HepG2 (cell line): ENCODE measurements around the gene ZMYND19. TPM values are rescaled to one million over a fixed set of nuclear protein-coding genes. Genes with fewer than 3 reads are reported as not detected.

Source experiments
- ATAC-seq: fragments of 200-7000 bp; cut with Tn5 transposase; 3 replicates; pipeline ENCODE4 v1.9.1; 2020; ENCODE audit warnings: mild to moderate bottlenecking, moderate library complexity
- BruUV-seq: library from RNA; stranded (reverse); fragments of 400-500 nt; replicated peaks from 2 replicates; lab custom pipeline; 2021; lab: Mats Ljungman, UMichigan
- CTCF ChIA-PET: fragments of 300-600 bp; formaldehyde crosslinking; extraction: SDS; loops from one replicate; lab custom pipeline; 2021; ENCODE audit warnings: low total read pairs, inconsistent platforms, low intra/inter-chr PET ratio; lab: Yijun Ruan, JAX
- POLR2A ChIA-PET: fragments of 350-600 bp; sonication (Branson Sonifier 250); formaldehyde crosslinking; loops from one replicate; lab custom pipeline; 2020; ENCODE audit warnings: antibody characterized with exemption, inconsistent platforms; lab: Yijun Ruan, JAX
- DNase-seq: peaks from one replicate; pipeline ENCODE4 v3.0.0-alpha.2; 2015; ENCODE audit warnings: low spot score
- FAIRE-seq: peaks from 3 replicates; lab custom pipeline; 2011; peaks lifted over from hg19 to GRCh38; lab: Jason Lieb, UNC
- H2AFZ ChIP-seq: one replicate; pipeline ENCODE4 v1.6.1; 2011; ENCODE audit warnings: low read length, inconsistent platforms
- H3K27ac ChIP-seq: fragments of 300-600 bp; 3 replicates; pipeline ENCODE4 v1.8.0; 2011; ENCODE audit warnings: mixed run types, mild to moderate bottlenecking, mixed read lengths, low read length, inconsistent platforms; ENCODE audit not compliant: insufficient read depth; ENCODE audit errors: extremely low read length
- H3K27me3 ChIP-seq, 2 experiments: fragments of 200-600 bp in 1 of 2; 2 replicates in 1 of 2; 3 replicates in 1 of 2; pipeline versions ENCODE4 v1.6.0 to v1.8.0; 2011; ENCODE audit warnings: low read length in 2 of 2, mild to moderate bottlenecking in 2 of 2, moderate library complexity in 2 of 2, inconsistent platforms in 1 of 2; ENCODE audit not compliant: insufficient read depth in 2 of 2, control insufficient read depth in 1 of 2
- H3K36me3 ChIP-seq, 2 experiments: fragments of 200-600 bp in 1 of 2; replicated peaks in 1 of 2; 2 replicates in 1 of 2; 3 replicates in 1 of 2; pipeline versions ENCODE4 v1.5.1 to v1.8.0; 2011; ENCODE audit warnings: low read length in 2 of 2, inconsistent platforms in 1 of 2; ENCODE audit not compliant: insufficient read depth in 2 of 2, control insufficient read depth in 1 of 2
- H3K4me1 ChIP-seq: 2 replicates; pipeline ENCODE4 v1.5.1; 2012; ENCODE audit warnings: low read length, inconsistent platforms; ENCODE audit not compliant: insufficient read depth
- H3K4me2 ChIP-seq: 2 replicates; pipeline ENCODE4 v1.6.0; 2011; ENCODE audit warnings: low read depth, low read length, inconsistent platforms
- H3K4me3 ChIP-seq, 3 experiments: fragments of 200-600 bp in 1 of 3; sonication (generic), shearing (Covaris generic) in 1 of 3; replicated peaks in 1 of 3; 2 replicates each; pipeline ENCODE4 v1.5.1; 2011 to 2016; ENCODE audit warnings: low read length in 3 of 3, inconsistent platforms in 2 of 3, low read depth in 2 of 3, mild to moderate bottlenecking in 2 of 3, control low read depth in 1 of 3, mixed read lengths in 1 of 3; ENCODE audit not compliant: insufficient read depth in 1 of 3
- H3K79me2 ChIP-seq: one replicate; pipeline ENCODE4 v1.6.1; 2011; ENCODE audit warnings: low read length, inconsistent platforms; ENCODE audit not compliant: insufficient read depth
- H3K9ac ChIP-seq: 2 replicates; pipeline ENCODE4 v1.6.0; 2011; ENCODE audit warnings: mild to moderate bottlenecking, low read depth, low read length, inconsistent platforms; ENCODE audit not compliant: insufficient read depth
- H3K9me3 ChIP-seq: 2 replicates; pipeline ENCODE4 v1.5.1; 2012; ENCODE audit warnings: mild to moderate bottlenecking, low read length
- H4K20me1 ChIP-seq: 2 replicates; pipeline ENCODE4 v1.6.0; 2011; ENCODE audit warnings: inconsistent platforms, mild to moderate bottlenecking, low read length, moderate library complexity; ENCODE audit not compliant: insufficient read depth
- AGO2 ChIP-seq: fragments of 200-400 bp; formaldehyde crosslinking; optimal IDR thresholded peaks from 2 replicates; pipeline ENCODE3; 2017; ENCODE audit warnings: mild to moderate bottlenecking, low read depth, low read length, moderate library complexity
- CTCF ChIP-seq: sonication (generic); formaldehyde crosslinking; IDR thresholded peaks from 2 replicates; pipeline ENCODE4 v1.5.0; 2020; ENCODE audit warnings: mild to moderate bottlenecking, missing genetic modification reagents, moderate library complexity
- HOXA9 ChIP-seq: sonication (generic); formaldehyde crosslinking; IDR thresholded peaks from 2 replicates; pipeline ENCODE4 v1.8.1; 2022; ENCODE audit warnings: missing genetic modification reagents, mild to moderate bottlenecking, moderate library complexity, borderline replicate concordance
- KLF16 ChIP-seq, 2 experiments: sonication (generic) in 1 of 2; formaldehyde crosslinking in 1 of 2; IDR thresholded peaks; 2 replicates each; pipeline versions ENCODE4 v1.6.1 to v1.8.0; 2016 to 2023; ENCODE audit warnings: missing genetic modification reagents in 2 of 2, missing compliant biosample characterization in 1 of 2
- MIER2 ChIP-seq: IDR thresholded peaks from 2 replicates; pipeline ENCODE4 v1.6.1; 2016; ENCODE audit warnings: missing biosample characterization, missing genetic modification reagents
- NFYC ChIP-seq: IDR thresholded peaks from 2 replicates; pipeline ENCODE4 v1.6.1; 2016; ENCODE audit warnings: missing genetic modification reagents, missing compliant biosample characterization
- RAD21 ChIP-seq: fragments of 450-650 bp; formaldehyde crosslinking; IDR thresholded peaks from 2 replicates; pipeline ENCODE4 v1.5.0; 2020; ENCODE audit warnings: mild to moderate bottlenecking
- SMC3 ChIP-seq: IDR thresholded peaks from 2 replicates; pipeline ENCODE4 v1.6.1; 2011; ENCODE audit warnings: low read length, improper control_type of control experiment
- SMYD3 ChIP-seq: sonication (generic); formaldehyde crosslinking; IDR thresholded peaks from 2 replicates; pipeline ENCODE4 v1.8.1; 2023; ENCODE audit warnings: mild to moderate bottlenecking, missing genetic modification reagents
- STAG1 ChIP-seq: sonication (generic); formaldehyde crosslinking; IDR thresholded peaks from 2 replicates; pipeline ENCODE4 v1.4.0; 2020; ENCODE audit warnings: missing genetic modification reagents
- ZBTB38 ChIP-seq: sonication (generic); formaldehyde crosslinking; IDR thresholded peaks from 2 replicates; pipeline ENCODE4 v1.5.1; 2020; ENCODE audit warnings: mild to moderate bottlenecking, missing genetic modification reagents
- ZFP1 ChIP-seq: IDR thresholded peaks from 2 replicates; pipeline ENCODE4 v1.6.1; 2016
- ZFP62 ChIP-seq: sonication (generic); formaldehyde crosslinking; IDR thresholded peaks from 2 replicates; pipeline ENCODE4 v1.4.0; 2020; ENCODE audit warnings: missing genetic modification reagents
- ZNF275 ChIP-seq: sonication (generic); formaldehyde crosslinking; IDR thresholded peaks from 2 replicates; pipeline ENCODE4 v1.8.0; 2022; ENCODE audit warnings: missing genetic modification reagents, mild to moderate bottlenecking, inconsistent platforms, borderline replicate concordance
- ZNF891 ChIP-seq: sonication (generic); formaldehyde crosslinking; IDR thresholded peaks from 2 replicates; pipeline ENCODE4 v1.5.0; 2020; ENCODE audit warnings: mild to moderate bottlenecking, missing genetic modification reagents
- whole genome bisulfite sequencing: methylation state at CpG from one replicate; pipeline ENCODE4 v1.1.6; 2017; ENCODE audit warnings: low lambda C conversion rate; 5-methylcytosine and 5-hydroxymethylcytosine counted together
- in situ Hi-C: cut with HindIII; loops from 2 replicates; pipeline ENCODE4 v1.10.0; 2017; ENCODE audit warnings: low pct_unique_long_range_greater_than_20kb; ENCODE audit not compliant: extremely low pct_ligation_motif_present
- intact Hi-C: fragments of 100-400 bp; cut with micrococcal nuclease; formaldehyde crosslinking; loops from one replicate; pipeline ENCODE4 v1.10.0; 2022; ENCODE audit not compliant: unreplicated experiment
- polyA plus RNA-seq, 8 experiments: library from polyadenylated mRNA; depleted of rRNA in 3 of 8; stranded (reverse) in 7 of 8; unstranded in 1 of 8; fragments of >200 nt; fragmentation: Illumina TruSeq in 4 of 8; extraction: Trizol in 4 of 8; gene quantifications; 2 replicates each; pipeline versions ENCODE4 v1.2.1 to v1.2.3, GENCODE V29; 2011 to 2016; ENCODE audit warnings: low read depth in 4 of 8, missing spikeins in 1 of 8, mixed read lengths in 1 of 8; ENCODE audit not compliant: insufficient read depth in 1 of 8
- total RNA-seq, 5 experiments: library from RNA; depleted of rRNA; stranded (reverse); fragments of >200 nt; fragmentation: Illumina TruSeq; extraction: Trizol; gene quantifications; 2 replicates each; pipeline ENCODE4 v1.2.3, GENCODE V29; 2016; ENCODE audit warnings: low read depth in 1 of 5

The ZMYND19 gene
- total and polyA plus RNA-seq, 2 of the 13 experiments (the other 11 are each of a cell fraction or from before 2014, with no cell fraction given), result 21.3 to 38.7 TPM

GRCh38 chr9:137583347-137583746 lies 7.0 kb downstream of the ZMYND19 start (continued):
- no peak for TF ChIP-seq KLF16 (CRISPR knock-in tag; IDR thresholded peaks at IDR 0.05)
- TF ChIP-seq ZFP62 (CRISPR knock-in tag), result no peak
- TF ChIP-seq ZFP1 (CRISPR knock-in tag), result no peak

GRCh38 chr9:137582286-137582860 lies 7.9 kb downstream of the ZMYND19 start:
- ATAC-seq, result no peak
- CTCF ChIA-PET, result no interaction called here
- H3K4me1 ChIP-seq, result peaks cover 13% of the 10 kb centered on the region
- TF ChIP-seq RAD21 (CRISPR knock-in tag), result peak; percentile 42; the same call in 1 of the 2 replicates
- TF ChIP-seq SMC3, result 0 out of 2 replicates have a peak, but pooled peaks have one; percentile 22
- no peak for TF ChIP-seq ZNF275 (CRISPR knock-in tag)
- TF ChIP-seq AGO2, result peak; percentile 41
- no peak for TF ChIP-seq MIER2 (CRISPR knock-in tag)
- TF ChIP-seq CTCF (CRISPR knock-in tag), result peak; percentile 60
- peak; percentile 65 for TF ChIP-seq STAG1 (CRISPR knock-in tag)
- TF ChIP-seq ZBTB38 (CRISPR knock-in tag), result peak; percentile 94
- TF ChIP-seq NFYC (CRISPR knock-in tag), result no peak
- no peak for TF ChIP-seq ZNF891 (CRISPR knock-in tag)
- TF ChIP-seq SMYD3 (CRISPR knock-in tag), result no peak
- TF ChIP-seq HOXA9 (CRISPR knock-in tag), result no peak
- TF ChIP-seq, all 625 proteins: peak for 6
- Histone ChIP-seq H3K9ac (no peak overlapping the region), H2AFZ (no peak overlapping the region), H3K27me3 (no peaks in the 10 kb centered on the region), H3K79me2 (peaks cover 7% of the 10 kb centered on the region), H3K4me3 (no peak overlapping the region), H3K4me2 (no peak overlapping the region), H3K27ac (no peak overlapping the region), H4K20me1 (no peaks in the 10 kb centered on the region), H3K9me3 (no peaks in the 10 kb centered on the region), H3K36me3 (peaks cover 22 to 55% of the 10 kb centered on the region in 2 experiments)
- FAIRE-seq, result no peak
- no TSS peak for BruUV-seq
- no peak for DNase-seq
- POLR2A ChIA-PET, result interaction anchor here (0.7 to 2.1 kb wide), 3 partner anchors 8 to 37 kb away, joined by 3 to 7 read pairs (median 6); partner anchors contain the start of genes ARRDC1, EHMT1 and ZMYND19
- intact Hi-C loops, result no loop called here
- in situ Hi-C loops, result no loop called here
- 95% methylated on average over 8 of the region's 20 CpGs for WGBS
